PC-3 (cell line): ENCODE results near the gene AGTRAP. TPM values are rescaled to one million over a fixed set of nuclear protein-coding genes. Genes with fewer than 3 reads are reported as not detected.

Experiments used
- ATAC-seq: fragments of 200-7000 bp; cut with Tn5 transposase; 2 replicates; pipeline ENCODE4 v1.9.1; 2020; ENCODE audit warnings: mild to moderate bottlenecking, moderate library complexity
- BruUV-seq: library from RNA; stranded (reverse); fragments of 400-500 nt; replicated peaks from 2 replicates; lab custom pipeline; 2021; lab: Mats Ljungman, UMichigan
- CTCF ChIA-PET: fragments of 300-600 bp; sonication (Branson Sonifier 250); formaldehyde crosslinking; loops from one replicate; lab custom pipeline; 2022; ENCODE audit warnings: antibody characterized with exemption; lab: Charles Lee
- POLR2A ChIA-PET: fragments of 300-600 bp; sonication (Branson Sonifier 250); formaldehyde crosslinking; loops from one replicate; lab custom pipeline; 2022; ENCODE audit warnings: antibody characterized with exemption; ENCODE audit not compliant: unreplicated experiment; lab: Charles Lee
- DNase-seq: peaks from one replicate; pipeline ENCODE4 v3.0.0-alpha.2; 2015
- H2AFZ ChIP-seq: fragments of 300-600 bp; sonication (generic); 2 replicates; pipeline ENCODE4 v1.6.0; 2016; ENCODE audit warnings: antibody characterized with exemption, low read length
- H3F3A ChIP-seq: fragments of 300-600 bp; sonication (generic); one replicate; pipeline ENCODE4 v1.6.0; 2017; ENCODE audit warnings: antibody characterized with exemption, low read length, control low read depth, mild to moderate bottlenecking; ENCODE audit not compliant: unreplicated experiment
- H3K27ac ChIP-seq: fragments of 300-600 bp; sonication (generic); 2 replicates; pipeline ENCODE4 v1.5.1; 2016; ENCODE audit warnings: mild to moderate bottlenecking, low read length
- H3K27me3 ChIP-seq: fragments of 300-600 bp; sonication (generic); 2 replicates; pipeline ENCODE4 v1.6.1; 2016; ENCODE audit warnings: low read length, mixed read lengths
- H3K36me3 ChIP-seq: fragments of 300-600 bp; sonication (generic); 2 replicates; pipeline ENCODE4 v1.6.1; 2016; ENCODE audit warnings: low read depth, mixed run types, low read length, mixed read lengths
- H3K4me1 ChIP-seq: fragments of 300-600 bp; sonication (generic); 2 replicates; pipeline ENCODE4 v1.5.1; 2016; ENCODE audit warnings: low read length; ENCODE audit not compliant: insufficient read depth
- H3K4me2 ChIP-seq: fragments of 300-600 bp; sonication (generic); 2 replicates; pipeline ENCODE4 v1.6.0; 2016; ENCODE audit warnings: low read length
- H3K4me3 ChIP-seq: fragments of 300-600 bp; sonication (generic); 2 replicates; pipeline ENCODE4 v1.5.1; 2016; ENCODE audit warnings: mild to moderate bottlenecking, low read length, mixed read lengths
- H3K79me2 ChIP-seq: fragments of 300-600 bp; sonication (generic); 2 replicates; pipeline ENCODE4 v1.6.1; 2017; ENCODE audit warnings: low read length, mixed read lengths
- H3K9ac ChIP-seq: fragments of 300-600 bp; sonication (generic); 2 replicates; pipeline ENCODE4 v1.6.0; 2016; ENCODE audit warnings: mild to moderate bottlenecking, low read length
- H3K9me2 ChIP-seq: fragments of 300-600 bp; sonication (generic); replicated peaks from 2 replicates; pipeline ENCODE4 v1.6.1; 2016; ENCODE audit warnings: mixed run types, low read length, mixed read lengths
- H3K9me3 ChIP-seq: fragments of 300-600 bp; sonication (generic); 2 replicates; pipeline ENCODE4 v1.6.1; 2016; ENCODE audit warnings: low read length, mixed read lengths
- H4K20me1 ChIP-seq: fragments of 300-600 bp; sonication (generic); 2 replicates; pipeline ENCODE4 v1.6.1; 2016; ENCODE audit warnings: low read length, mixed read lengths
- CTCF ChIP-seq: fragments of 300-600 bp; sonication (generic); conservative IDR thresholded peaks from 2 replicates; pipeline ENCODE4 v1.5.1; 2017; ENCODE audit warnings: antibody characterized with exemption, low read depth, mild to moderate bottlenecking, low read length
- EZH2 ChIP-seq: fragments of 300-600 bp; sonication (generic); IDR thresholded peaks from one replicate; pipeline ENCODE4 v1.6.1; 2017; ENCODE audit warnings: antibody characterized with exemption, mild to moderate bottlenecking, low read length; ENCODE audit not compliant: unreplicated experiment
- EZH2phosphoT487 ChIP-seq: fragments of 300-600 bp; sonication (generic); IDR thresholded peaks from 2 replicates; pipeline ENCODE4 v1.6.1; 2018; ENCODE audit warnings: mild to moderate bottlenecking, antibody characterized with exemption, low read length, borderline replicate concordance
- intact Hi-C: fragments of 100-400 bp; cut with micrococcal nuclease; formaldehyde crosslinking; loops from 2 replicates; pipeline ENCODE4 v1.9.0; 2023
- total RNA-seq: library from RNA; depleted of rRNA; stranded (reverse); fragments of >200 nt; gene quantifications from 2 replicates; pipeline ENCODE4 v1.2.3, GENCODE V29; 2014

AGTRAP gene
- total RNA-seq, 1 experiment from 2014 or later = 73.5 TPM

- intact Hi-C loops = no loop called here
- DNase-seq (no peak), ATAC-seq (no peak)
- Histone ChIP-seq H3K36me3 (no peaks in the 10 kb centered on the region), H3K27me3 (peaks cover 11% of the 10 kb centered on the region), H3K4me1 (peaks cover 17% of the 10 kb centered on the region), H3K9me3 (no peaks in the 10 kb centered on the region), H3K27ac (no peak overlapping the region), H3K9me2 (no peaks in the 10 kb centered on the region), H3K4me2 (no peak overlapping the region), H3K4me3 (no peak overlapping the region), H3F3A (no peaks in the 10 kb centered on the region), H2AFZ (no peak overlapping the region), H3K9ac (no peak overlapping the region), H3K79me2 (no peaks in the 10 kb centered on the region), H4K20me1 (no peaks in the 10 kb centered on the region)
- TF ChIP-seq EZH2phosphoT487 (no peak), EZH2 (no peak), CTCF (no peak)
- BruUV-seq = no TSS peak
- ChIA-PET CTCF (no interaction called here), POLR2A (interaction anchor here (0.6 kb wide), 1 partner anchor 212 kb away, joined by 6 read pairs; no protein-coding TSS in a partner anchor)
Measured at GRCh38 chr1:11695861-11696260, 40.1 kb upstream of the AGTRAP start.

- Histone ChIP-seq H3K9ac (no peak overlapping the region), H3K4me1 (peaks cover 13% of the 10 kb centered on the region), H4K20me1 (no peaks in the 10 kb centered on the region), H3F3A (no peaks in the 10 kb centered on the region), H3K27ac (no peak overlapping the region), H3K4me3 (no peak overlapping the region), H2AFZ (no peak overlapping the region), H3K4me2 (no peak overlapping the region), H3K9me3 (no peaks in the 10 kb centered on the region), H3K36me3 (no peaks in the 10 kb centered on the region), H3K27me3 (peaks cover 4% of the 10 kb centered on the region; the same call in 1 of the 2 replicates), H3K79me2 (no peaks in the 10 kb centered on the region), H3K9me2 (no peaks in the 10 kb centered on the region)
- ChIA-PET POLR2A (no interaction called here), CTCF (no interaction called here)
- intact Hi-C loops = no loop called here
- DNase-seq = no peak
- no peak for ATAC-seq
- BruUV-seq = no TSS peak
- TF ChIP-seq CTCF (no peak), EZH2phosphoT487 (no peak), EZH2 (no peak)
Measured at GRCh38 chr1:11697188-11697892, 38.6 kb upstream of the AGTRAP start.

GRCh38 chr1:11697893-11698210, 38.1 kb upstream of the AGTRAP start:
- Histone ChIP-seq H3K27me3 (0 out of 2 replicates have a peak, but pooled peaks cover 4% of the 10 kb centered on the region), H4K20me1 (no peaks in the 10 kb centered on the region), H3K79me2 (no peaks in the 10 kb centered on the region), H3K4me2 (no peak overlapping the region), H3K27ac (no peak overlapping the region), H3K4me1 (peaks cover 9% of the 10 kb centered on the region), H3K9ac (no peak overlapping the region), H3K9me2 (no peaks in the 10 kb centered on the region), H3K36me3 (no peaks in the 10 kb centered on the region), H3K9me3 (no peaks in the 10 kb centered on the region), H2AFZ (no peak overlapping the region), H3F3A (no peaks in the 10 kb centered on the region), H3K4me3 (no peak overlapping the region)
- TF ChIP-seq EZH2 = no peak
- no peak for TF ChIP-seq EZH2phosphoT487
- no peak for TF ChIP-seq CTCF
- no peak for ATAC-seq
- intact Hi-C loops = no loop called here
- CTCF ChIA-PET = interaction anchor here (0.6 kb wide), 1 partner anchor 210 kb away, joined by 4 read pairs; no protein-coding TSS in a partner anchor
- POLR2A ChIA-PET = no interaction called here
- no peak for DNase-seq
- no TSS peak for BruUV-seq
